HG03280 (cell line): ENCODE results near the gene SHISA4.

Source experiments
- ATAC-seq: cut with Tn5 transposase; IDR thresholded peaks from one replicate; pipeline ENCODE4 v1.9.1; 2021; ENCODE audit warnings: mild to moderate bottlenecking, moderate library complexity; ENCODE audit not compliant: unreplicated experiment

Gene SHISA4

GRCh38 chr1:201880928-201881571 lies 7.6 kb upstream of the SHISA4 start:
- ATAC-seq = no peak

GRCh38 chr1:201881617-201882016 lies 7.1 kb upstream of the SHISA4 start:
- ATAC-seq = no peak

- ATAC-seq = no peak
These were observed 6.0 kb upstream of the SHISA4 start for GRCh38 chr1:201882665-201883132.

- no peak for ATAC-seq
These were observed 5.4 kb upstream of the SHISA4 start for GRCh38 chr1:201883266-201883665.

- no peak for ATAC-seq
These were observed 4.9 kb upstream of the SHISA4 start for GRCh38 chr1:201883786-201884185.

GRCh38 chr1:201884425-201884824 lies 4.3 kb upstream of the SHISA4 start:
- no peak for ATAC-seq

GRCh38 chr1:201885531-201886075 lies 3.1 kb upstream of the SHISA4 start:
- no peak for ATAC-seq

GRCh38 chr1:201886103-201886885 lies 2.4 kb upstream of the SHISA4 start:
- ATAC-seq = no peak

- no peak for ATAC-seq
These were observed 1.4 kb upstream of the SHISA4 start for GRCh38 chr1:201887116-201887866.

- ATAC-seq = no peak
These were observed 631 bp downstream of the SHISA4 start for GRCh38 chr1:201889090-201889968.

GRCh38 chr1:201890223-201890622 lies 1.5 kb downstream of the SHISA4 start:
- no peak for ATAC-seq

- no peak for ATAC-seq
These were observed 2.2 kb downstream of the SHISA4 start for GRCh38 chr1:201890806-201891450.

- no peak for ATAC-seq
These were observed 2.9 kb downstream of the SHISA4 start for GRCh38 chr1:201891451-201892045.

- ATAC-seq = no peak
These were observed 3.5 kb downstream of the SHISA4 start for GRCh38 chr1:201892211-201892610.

- ATAC-seq = no peak
These were observed 4.7 kb downstream of the SHISA4 start for GRCh38 chr1:201893431-201893830.

GRCh38 chr1:201894343-201895119 lies 5.8 kb downstream of the SHISA4 start:
- no peak for ATAC-seq

- ATAC-seq = no peak
These were observed 6.5 kb downstream of the SHISA4 start for GRCh38 chr1:201895120-201895665.
